Stomach smooth muscle (tissue), 2 donors: ENCODE results near the gene CTNNA2.

Experiments
- H3K27ac ChIP-seq: one replicate; pipeline ENCODE4 v1.7.0; 2013; ENCODE audit warnings: mild to moderate bottlenecking, low read length, inconsistent platforms
- H3K27me3 ChIP-seq, 2 donors: one replicate each; pipeline ENCODE4 v1.7.0; 2013; ENCODE audit warnings: low read length in 2 of 2; ENCODE audit not compliant: insufficient read depth in 2 of 2, control insufficient read depth in 1 of 2
- H3K36me3 ChIP-seq, 2 donors: one replicate each; pipeline ENCODE4 v1.7.0; 2013; ENCODE audit warnings: low read length in 2 of 2; ENCODE audit not compliant: control insufficient read depth in 2 of 2, insufficient read depth in 2 of 2
- H3K4me1 ChIP-seq: one replicate; pipeline ENCODE4 v1.7.0; 2013; ENCODE audit warnings: low read length; ENCODE audit not compliant: control insufficient read depth, insufficient read depth
- H3K4me3 ChIP-seq, 2 donors: one replicate each; pipeline ENCODE4 v1.7.0; 2013; ENCODE audit warnings: low read length in 2 of 2
- H3K9ac ChIP-seq, 2 donors: one replicate each; pipeline ENCODE4 v1.7.0; 2013; ENCODE audit warnings: low read length in 2 of 2, mild to moderate bottlenecking in 1 of 2
- H3K9me3 ChIP-seq, 2 donors: one replicate each; pipeline ENCODE4 v1.7.0; 2013; ENCODE audit warnings: low read length in 2 of 2; ENCODE audit not compliant: control insufficient read depth in 2 of 2
- donor health status: healthy.
- donor health status: Pancreatic carcinoma.

Gene CTNNA2

GRCh38 chr2:80548469-80548868, 1035.6 kb downstream of the CTNNA2 start:
- no peak overlapping the region for H3K4me3 ChIP-seq
- no peaks in the 10 kb centered on the region for H3K9me3 ChIP-seq

GRCh38 chr2:80549901-80550300, 1037.0 kb downstream of the CTNNA2 start:
- H3K36me3 ChIP-seq: no peaks in the 10 kb centered on the region
- H3K9ac ChIP-seq: no peak overlapping the region
- H3K27me3 ChIP-seq: no peaks in the 10 kb centered on the region
- H3K4me3 ChIP-seq: no peak overlapping the region
- H3K9me3 ChIP-seq: no peaks in the 10 kb centered on the region
- H3K4me1 ChIP-seq: no peaks in the 10 kb centered on the region
- H3K27ac ChIP-seq: no peak overlapping the region

More at GRCh38 chr2:80548469-80548868, 1035.6 kb downstream of the CTNNA2 start:
- H3K27ac ChIP-seq: no peak overlapping the region
- no peaks in the 10 kb centered on the region for H3K4me1 ChIP-seq
- H3K27me3 ChIP-seq: no peaks in the 10 kb centered on the region
- H3K36me3 ChIP-seq: no peaks in the 10 kb centered on the region
- no peak overlapping the region for H3K9ac ChIP-seq

GRCh38 chr2:80560326-80560725, 1047.5 kb downstream of the CTNNA2 start:
- Histone ChIP-seq H3K4me1 (no peaks in the 10 kb centered on the region), H3K27ac (no peak overlapping the region), H3K9me3 (no peaks in the 10 kb centered on the region), H3K27me3 (no peaks in the 10 kb centered on the region), H3K9ac (no peak overlapping the region), H3K4me3 (no peak overlapping the region), H3K36me3 (no peaks in the 10 kb centered on the region)

GRCh38 chr2:80568011-80568410, 1055.2 kb downstream of the CTNNA2 start:
- no peaks in the 10 kb centered on the region for H3K27me3 ChIP-seq
- H3K27ac ChIP-seq: no peak overlapping the region
- no peak overlapping the region for H3K9ac ChIP-seq
- H3K36me3 ChIP-seq: no peaks in the 10 kb centered on the region
- no peaks in the 10 kb centered on the region for H3K4me1 ChIP-seq
- no peak overlapping the region for H3K4me3 ChIP-seq
- H3K9me3 ChIP-seq: no peaks in the 10 kb centered on the region

- Histone ChIP-seq H3K4me3 (no peak overlapping the region), H3K4me1 (no peaks in the 10 kb centered on the region), H3K27ac (no peak overlapping the region), H3K9me3 (no peaks in the 10 kb centered on the region), H3K27me3 (no peaks in the 10 kb centered on the region), H3K36me3 (no peaks in the 10 kb centered on the region), H3K9ac (no peak overlapping the region)
Measured at GRCh38 chr2:80573167-80573566, 1060.3 kb downstream of the CTNNA2 start.

GRCh38 chr2:80573950-80574349, 1061.1 kb downstream of the CTNNA2 start:
- Histone ChIP-seq H3K36me3 (no peaks in the 10 kb centered on the region), H3K27me3 (no peaks in the 10 kb centered on the region), H3K4me3 (no peak overlapping the region), H3K27ac (no peak overlapping the region), H3K9me3 (no peaks in the 10 kb centered on the region), H3K9ac (no peak overlapping the region), H3K4me1 (no peaks in the 10 kb centered on the region)

- Histone ChIP-seq H3K27ac (no peak overlapping the region), H3K4me3 (no peak overlapping the region), H3K9me3 (no peaks in the 10 kb centered on the region), H3K9ac (no peak overlapping the region), H3K4me1 (no peaks in the 10 kb centered on the region), H3K27me3 (no peaks in the 10 kb centered on the region), H3K36me3 (no peaks in the 10 kb centered on the region)
Measured at GRCh38 chr2:80579756-80580155, 1066.9 kb downstream of the CTNNA2 start.

- Histone ChIP-seq H3K27me3 (no peaks in the 10 kb centered on the region), H3K9me3 (no peaks in the 10 kb centered on the region), H3K9ac (no peak overlapping the region), H3K4me1 (no peaks in the 10 kb centered on the region), H3K27ac (no peak overlapping the region), H3K4me3 (no peak overlapping the region), H3K36me3 (no peaks in the 10 kb centered on the region)
Measured at GRCh38 chr2:80591233-80591632, 1078.4 kb downstream of the CTNNA2 start.

GRCh38 chr2:80592106-80592505, 1079.3 kb downstream of the CTNNA2 start:
- Histone ChIP-seq H3K27me3 (no peaks in the 10 kb centered on the region), H3K4me1 (no peaks in the 10 kb centered on the region), H3K36me3 (no peaks in the 10 kb centered on the region), H3K9ac (no peak overlapping the region), H3K9me3 (no peaks in the 10 kb centered on the region), H3K27ac (no peak overlapping the region), H3K4me3 (no peak overlapping the region)

GRCh38 chr2:80610108-80610507, 1097.3 kb downstream of the CTNNA2 start:
- H3K27ac ChIP-seq: no peak overlapping the region
- H3K27me3 ChIP-seq: no peaks in the 10 kb centered on the region

GRCh38 chr2:80621656-80622055, 1108.8 kb downstream of the CTNNA2 start:
- Histone ChIP-seq H3K27ac (no peak overlapping the region), H3K27me3 (no peaks in the 10 kb centered on the region), H3K9ac (no peak overlapping the region), H3K4me1 (no peaks in the 10 kb centered on the region), H3K9me3 (no peaks in the 10 kb centered on the region), H3K4me3 (no peak overlapping the region), H3K36me3 (no peaks in the 10 kb centered on the region)

More at GRCh38 chr2:80610108-80610507, 1097.3 kb downstream of the CTNNA2 start:
- no peaks in the 10 kb centered on the region for H3K9me3 ChIP-seq
- no peaks in the 10 kb centered on the region for H3K36me3 ChIP-seq
- no peak overlapping the region for H3K9ac ChIP-seq
- H3K4me1 ChIP-seq: no peaks in the 10 kb centered on the region
- H3K4me3 ChIP-seq: no peak overlapping the region
